ENCODE measurements around the gene PCMT1.

Gene PCMT1

DNA sequence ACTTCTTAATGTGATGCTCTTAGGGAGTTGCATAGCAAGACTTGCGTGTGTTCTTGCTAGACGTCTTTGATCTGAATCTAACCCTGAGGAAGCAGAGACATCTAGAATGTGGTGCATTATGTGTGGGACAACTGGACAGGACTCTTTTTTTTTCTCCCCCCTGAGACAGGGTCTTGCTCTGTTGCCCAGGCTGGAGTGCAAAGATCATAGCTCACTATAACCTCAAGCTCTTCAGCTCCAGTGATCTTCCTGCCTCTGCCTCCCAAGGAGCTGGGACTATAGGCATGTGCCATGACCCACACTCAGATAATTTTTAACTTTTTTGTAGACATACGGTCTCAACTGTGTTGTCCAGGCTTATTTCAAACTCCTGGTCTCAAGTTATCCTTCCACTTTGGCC lies 34.0 kb downstream of the PCMT1 start:
- no peak for DNase-seq (ENCODE audit: low read depth in 1 of 2, low spot score in 1 of 2)
- in situ Hi-C loops (cut with HindIII; ENCODE audit: low pct_unique_long_range_greater_than_20kb, low sequenced_read_pairs) = no loop called here
- no peak for TF ChIP-seq JUND (IDR thresholded peaks at IDR 0.05; ENCODE audit: low read depth)

DNA sequence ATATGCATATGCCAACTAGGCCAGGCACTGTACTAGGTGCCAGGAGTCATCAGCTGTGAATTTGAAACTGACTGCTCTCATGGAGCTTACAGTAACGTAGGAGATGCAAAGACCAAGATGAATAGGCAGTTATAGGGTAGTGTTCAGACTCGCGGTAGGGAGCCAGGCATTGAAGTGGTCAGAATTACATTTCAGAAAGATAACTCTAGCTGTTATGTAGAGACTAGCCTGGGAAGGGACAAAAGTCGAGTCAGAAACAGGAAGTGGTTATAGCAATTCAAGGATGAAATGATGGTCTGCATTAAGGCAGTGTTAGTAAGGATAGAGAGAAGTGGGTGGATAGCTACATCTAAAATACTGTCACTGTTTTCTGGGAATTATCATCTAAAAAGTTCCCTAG lies 56.6 kb downstream of the PCMT1 start:
- in situ Hi-C loops (cut with HindIII; ENCODE audit: low pct_unique_long_range_greater_than_20kb, low sequenced_read_pairs) = no loop called here
- DNase-seq (ENCODE audit: low read depth in 1 of 2, low spot score in 1 of 2) = no peak
- TF ChIP-seq JUND (IDR thresholded peaks at IDR 0.05; ENCODE audit: low read depth) = no peak

DNA sequence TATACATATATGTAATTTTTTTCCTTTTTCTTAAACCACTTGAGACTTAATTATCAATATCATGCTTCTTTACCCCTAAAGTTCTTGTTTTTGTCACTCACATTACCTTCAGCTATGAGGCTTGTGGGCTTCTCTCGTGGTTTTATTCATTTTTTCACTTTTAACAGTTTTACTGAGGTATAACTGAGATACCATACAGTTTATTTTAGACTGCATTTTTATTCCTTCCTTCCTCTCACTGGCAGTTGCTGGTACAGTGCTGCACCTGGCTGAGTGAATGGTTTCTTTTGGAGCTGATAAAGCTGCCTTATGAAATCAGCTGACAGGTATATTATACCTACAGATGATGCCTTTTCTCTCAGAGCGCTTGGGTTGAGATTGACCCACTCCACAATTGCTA lies 60.3 kb downstream of the PCMT1 start:
- DNase-seq (ENCODE audit: low read depth in 1 of 2, low spot score in 1 of 2) = no peak
- in situ Hi-C loops (cut with HindIII; ENCODE audit: low pct_unique_long_range_greater_than_20kb, low sequenced_read_pairs) = no loop called here
- TF ChIP-seq JUND (IDR thresholded peaks at IDR 0.05; ENCODE audit: low read depth) = no peak

DNA sequence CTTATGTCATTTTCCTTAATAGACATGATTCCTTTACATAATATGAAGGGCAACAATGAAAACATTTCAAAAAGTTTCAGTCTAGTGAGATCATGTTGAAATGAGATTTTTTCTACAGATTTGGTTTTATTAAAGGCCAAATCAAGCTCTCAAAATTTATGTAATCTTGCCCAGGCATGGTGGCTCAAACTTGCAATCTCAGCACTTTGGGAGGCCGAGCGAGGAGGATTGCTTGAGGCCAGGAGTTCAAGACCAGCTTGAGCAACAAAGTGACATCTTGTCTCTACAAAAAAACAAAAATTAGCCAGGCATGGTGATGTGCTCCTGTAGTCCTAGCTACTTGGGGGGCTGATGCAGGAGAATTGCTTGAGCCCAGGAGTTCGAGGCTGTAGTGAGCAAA lies 63.8 kb downstream of the PCMT1 start:
- DNase-seq (ENCODE audit: low read depth in 1 of 2, low spot score in 1 of 2) = no peak
- TF ChIP-seq JUND (IDR thresholded peaks at IDR 0.05; ENCODE audit: low read depth) = no peak
- in situ Hi-C loops (cut with HindIII; ENCODE audit: low pct_unique_long_range_greater_than_20kb, low sequenced_read_pairs) = no loop called here

DNA sequence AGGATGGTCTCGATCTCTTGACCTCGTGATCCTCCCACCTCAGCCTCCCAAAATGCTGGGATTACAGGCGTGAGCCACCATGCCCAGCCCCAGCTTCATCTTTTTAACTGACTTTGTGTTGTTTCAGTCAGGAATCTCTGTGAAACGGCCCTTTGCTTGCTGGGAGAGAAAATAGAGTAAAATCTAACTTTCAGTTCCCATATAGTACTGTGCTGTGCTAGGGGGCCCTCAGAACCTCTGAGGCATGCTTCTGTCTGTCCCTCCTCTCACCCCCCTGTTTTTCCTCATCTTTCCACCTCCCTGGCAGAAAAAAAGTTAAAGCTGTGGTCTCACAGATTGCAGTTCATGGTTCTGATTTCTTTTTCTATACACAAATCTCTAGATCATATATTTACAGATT lies 66.2 kb downstream of the PCMT1 start:
- in situ Hi-C loops (cut with HindIII; ENCODE audit: low pct_unique_long_range_greater_than_20kb, low sequenced_read_pairs) = no loop called here

DNA sequence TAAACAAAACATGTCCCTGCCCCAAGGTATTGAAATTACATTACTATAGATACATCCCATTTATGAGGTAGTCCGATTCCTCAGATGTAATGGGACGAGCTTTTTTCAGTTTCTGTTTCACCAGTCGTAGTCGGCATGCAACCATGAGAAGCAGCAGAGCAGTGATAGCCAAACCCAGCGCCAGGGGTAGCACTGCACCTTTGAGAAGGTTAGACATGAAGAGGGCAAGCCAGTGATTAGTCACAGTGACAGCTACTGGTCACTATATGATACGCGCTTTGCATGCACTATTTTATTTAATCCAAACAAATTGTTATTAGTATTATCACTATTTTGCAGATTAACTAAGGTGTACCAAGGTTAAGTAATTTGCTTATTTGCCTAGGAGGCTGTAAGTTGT lies 71.0 kb downstream of the PCMT1 start:
- in situ Hi-C loops (cut with HindIII; ENCODE audit: low pct_unique_long_range_greater_than_20kb, low sequenced_read_pairs) = no loop called here
- TF ChIP-seq JUND (IDR thresholded peaks at IDR 0.05; ENCODE audit: low read depth) = no peak
- no peak for DNase-seq (ENCODE audit: low read depth in 1 of 2, low spot score in 1 of 2)

More for the DNA sequence above, 66.2 kb downstream of the PCMT1 start:
- TF ChIP-seq JUND (IDR thresholded peaks at IDR 0.05; ENCODE audit: low read depth) = no peak
- DNase-seq (ENCODE audit: low read depth in 1 of 2, low spot score in 1 of 2) = no peak

DNA sequence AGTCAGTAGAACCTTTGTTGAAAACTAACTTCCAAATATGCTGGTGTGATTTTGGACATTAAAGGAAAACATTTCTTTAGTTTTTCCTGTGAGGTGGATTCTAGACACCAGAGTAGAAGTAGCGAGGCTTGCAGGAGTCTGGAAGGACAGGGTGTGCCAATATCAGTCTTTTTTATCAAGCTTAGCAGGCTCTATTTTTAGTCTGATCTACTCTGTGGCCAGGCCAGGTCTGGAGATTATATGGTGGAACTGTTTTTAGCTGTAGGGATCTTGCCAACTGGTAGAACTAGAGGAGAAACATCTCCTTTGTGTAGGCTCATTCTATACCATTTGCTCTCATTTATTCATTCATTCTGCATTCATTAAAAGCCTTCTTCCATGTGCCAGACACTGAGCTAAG lies 72.0 kb downstream of the PCMT1 start:
- no peak for TF ChIP-seq JUND (IDR thresholded peaks at IDR 0.05; ENCODE audit: low read depth)
- in situ Hi-C loops (cut with HindIII; ENCODE audit: low pct_unique_long_range_greater_than_20kb, low sequenced_read_pairs) = no loop called here

DNA sequence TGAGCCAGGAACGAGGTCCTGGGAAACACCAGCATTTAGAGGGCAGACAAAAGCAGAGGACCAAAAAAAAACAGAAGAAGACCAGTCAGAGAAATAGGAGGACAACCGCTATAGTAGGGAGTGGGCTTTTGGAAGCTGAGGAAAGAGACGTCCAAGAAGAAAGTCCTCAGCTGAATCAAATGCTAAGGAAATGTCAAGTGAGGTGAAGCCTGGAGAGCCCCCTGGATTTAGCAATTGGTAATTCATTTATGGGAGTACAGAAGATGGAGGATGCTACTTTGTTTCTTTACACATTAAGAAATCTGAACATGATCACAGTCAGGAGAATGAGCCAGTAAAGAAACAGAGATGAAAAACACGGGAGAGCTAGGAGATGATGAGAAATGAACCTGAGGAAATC lies 73.5 kb downstream of the PCMT1 start:
- TF ChIP-seq JUND (IDR thresholded peaks at IDR 0.05; ENCODE audit: low read depth) = no peak
- in situ Hi-C loops (cut with HindIII; ENCODE audit: low pct_unique_long_range_greater_than_20kb, low sequenced_read_pairs) = no loop called here

More for the DNA sequence above, 72.0 kb downstream of the PCMT1 start:
- DNase-seq (ENCODE audit: low read depth in 1 of 2, low spot score in 1 of 2) = no peak

DNA sequence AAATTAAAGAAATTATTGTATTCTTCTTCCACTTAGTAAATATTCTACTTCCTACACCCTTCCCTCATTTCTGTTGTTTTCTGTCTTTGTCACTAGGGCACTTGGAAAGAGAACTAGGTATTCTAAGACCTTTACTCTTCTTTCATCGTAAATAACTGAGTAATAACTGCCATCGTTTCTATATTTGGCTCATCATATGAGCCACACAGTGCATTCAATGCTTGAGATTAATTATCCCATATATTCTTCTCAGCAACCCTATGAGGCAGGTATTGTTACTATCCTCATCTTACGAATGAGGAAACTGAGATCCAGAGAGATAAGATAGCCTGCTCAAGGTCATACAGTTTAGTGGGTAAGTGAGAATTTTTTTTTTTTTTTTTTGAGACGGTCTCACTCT lies 75.8 kb downstream of the PCMT1 start:
- no peak for TF ChIP-seq JUND (IDR thresholded peaks at IDR 0.05; ENCODE audit: low read depth)
- DNase-seq (ENCODE audit: low read depth in 1 of 2, low spot score in 1 of 2) = no peak
- in situ Hi-C loops (cut with HindIII; ENCODE audit: low pct_unique_long_range_greater_than_20kb, low sequenced_read_pairs) = no loop called here

More for the DNA sequence above, 73.5 kb downstream of the PCMT1 start:
- no peak for DNase-seq (ENCODE audit: low read depth in 1 of 2, low spot score in 1 of 2)

DNA sequence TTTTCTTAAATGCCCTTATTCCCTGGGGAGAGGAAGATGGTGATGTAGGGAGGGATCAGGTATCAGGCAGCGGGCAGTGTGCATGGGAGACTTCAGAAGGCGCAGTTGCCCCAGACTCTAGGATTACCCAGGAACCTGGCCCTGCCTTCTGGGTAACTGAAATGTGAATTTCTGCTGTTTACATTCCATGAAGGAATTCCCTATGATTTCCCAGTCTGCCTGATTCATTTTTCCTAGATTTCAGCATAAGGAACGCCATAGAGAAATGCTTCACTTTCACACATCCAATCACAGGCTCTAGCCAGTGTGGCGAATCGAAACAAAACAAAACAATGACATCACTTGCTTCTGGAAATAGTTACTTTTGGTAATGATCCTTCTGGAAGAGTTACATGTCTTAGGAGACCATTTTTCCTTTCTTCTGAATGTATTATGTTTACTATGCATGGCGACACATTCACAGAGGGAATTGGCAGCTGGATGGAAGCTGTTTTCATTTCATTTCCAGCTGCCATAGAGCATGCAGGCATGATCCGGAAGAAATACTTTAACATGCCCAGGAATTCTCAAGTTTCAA lies 81.3 kb downstream of the PCMT1 start:
- in situ Hi-C loops (cut with HindIII; ENCODE audit: low pct_unique_long_range_greater_than_20kb, low sequenced_read_pairs) = no loop called here
- DNase-seq (ENCODE audit: low read depth in 1 of 2, low spot score in 1 of 2) = no peak
- no peak for TF ChIP-seq JUND (IDR thresholded peaks at IDR 0.05; ENCODE audit: low read depth)

DNA sequence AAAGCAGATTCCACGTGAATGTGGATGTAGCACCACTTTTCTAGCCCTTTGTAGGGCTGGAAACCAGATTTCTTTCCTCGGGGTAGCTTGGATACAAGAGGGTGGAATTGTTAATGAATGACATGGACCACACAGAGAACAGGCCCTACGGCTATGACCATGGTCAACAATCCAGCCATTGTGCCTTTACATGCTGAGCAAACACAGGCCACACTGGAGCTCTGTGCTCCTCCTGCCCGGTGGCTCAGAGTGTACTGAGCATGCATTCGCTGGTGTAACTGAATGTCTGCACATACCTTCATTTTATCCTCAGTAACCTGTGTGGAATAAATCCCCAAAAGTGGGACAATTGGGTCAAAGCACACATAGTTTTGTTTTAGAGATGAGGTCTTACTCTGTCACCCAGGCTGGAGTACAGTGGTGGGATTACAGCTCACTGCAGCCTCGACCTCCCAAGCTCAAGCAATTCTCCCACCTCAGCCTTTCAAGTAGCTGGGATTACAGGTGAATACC lies 81.8 kb downstream of the PCMT1 start:
- in situ Hi-C loops (cut with HindIII; ENCODE audit: low pct_unique_long_range_greater_than_20kb, low sequenced_read_pairs) = no loop called here
- TF ChIP-seq JUND (IDR thresholded peaks at IDR 0.05; ENCODE audit: low read depth) = no peak
- DNase-seq (ENCODE audit: low read depth in 1 of 2, low spot score in 1 of 2) = peak in 1 of 2 experiments; percentile 66

DNA sequence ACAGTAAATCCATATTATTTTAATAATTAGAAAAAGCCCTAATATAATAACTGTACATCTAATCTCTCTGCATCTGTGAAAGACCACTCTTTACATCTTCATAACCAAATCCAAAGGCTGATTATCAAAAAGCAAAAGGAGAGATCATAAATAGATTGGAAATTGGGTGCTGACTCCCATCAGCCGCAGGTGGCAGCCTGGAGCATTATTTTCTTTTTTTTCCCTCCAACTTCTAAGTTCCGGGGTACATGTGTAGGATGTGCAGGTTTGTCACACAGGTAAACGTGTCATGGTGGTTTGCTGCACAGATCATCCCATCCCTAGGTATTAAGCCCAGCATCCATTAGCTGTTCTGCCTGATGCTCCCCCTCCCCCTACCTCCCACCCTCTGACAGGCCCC lies 84.1 kb downstream of the PCMT1 start:
- no peak for TF ChIP-seq JUND (IDR thresholded peaks at IDR 0.05; ENCODE audit: low read depth)
- in situ Hi-C loops (cut with HindIII; ENCODE audit: low pct_unique_long_range_greater_than_20kb, low sequenced_read_pairs) = no loop called here
- DNase-seq (ENCODE audit: low read depth in 1 of 2, low spot score in 1 of 2) = no peak

DNA sequence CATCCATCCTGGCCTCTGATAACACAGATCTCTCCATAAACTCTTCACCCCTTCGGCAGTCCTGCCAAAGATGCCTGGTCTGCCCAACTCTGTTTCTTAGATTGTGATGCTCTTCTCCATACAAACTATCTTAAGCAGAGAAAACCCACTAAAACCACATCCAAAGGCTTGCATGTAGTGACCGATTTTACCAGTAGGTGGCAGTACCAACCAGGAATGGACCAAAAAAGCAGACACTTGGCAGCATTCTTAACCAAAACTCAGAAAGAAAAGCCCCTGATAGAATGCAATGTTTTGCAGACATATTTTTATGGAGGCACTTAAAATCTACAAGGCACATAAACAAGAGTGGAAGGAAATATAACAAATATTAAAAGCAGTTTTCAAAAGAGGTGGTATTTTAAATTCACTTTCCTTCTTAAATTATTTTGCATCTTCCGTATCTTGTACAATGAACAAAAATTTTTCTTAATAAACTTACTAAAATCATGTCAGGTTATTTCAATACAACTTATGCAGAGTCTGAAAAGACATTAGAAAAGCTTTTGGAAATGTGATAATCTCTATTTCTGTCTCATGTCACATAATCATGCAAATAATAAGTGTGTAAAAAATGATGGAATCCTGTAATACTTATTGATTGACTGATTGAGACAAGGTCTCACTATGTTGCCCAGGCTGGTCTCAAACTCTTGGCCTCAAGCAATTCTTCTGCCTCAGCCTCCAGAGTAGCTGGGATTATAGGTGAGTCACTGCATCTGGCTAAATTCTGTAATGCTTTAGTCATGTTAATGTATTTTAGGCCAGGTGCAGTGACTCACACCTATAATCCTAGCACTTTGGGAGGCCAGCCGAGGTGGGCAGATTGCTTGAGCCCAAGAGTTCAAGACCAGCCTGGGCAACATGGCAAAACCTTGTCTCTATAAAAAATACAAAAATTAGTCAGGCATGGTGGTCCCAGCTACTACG lies 85.3 kb downstream of the PCMT1 start:
- DNase-seq (ENCODE audit: low read depth in 1 of 2, low spot score in 1 of 2) = peak in 1 of 2 experiments; percentile 58
- in situ Hi-C loops (cut with HindIII; ENCODE audit: low pct_unique_long_range_greater_than_20kb, low sequenced_read_pairs) = no loop called here

More for the DNA sequence above, 85.3 kb downstream of the PCMT1 start:
- no peak for TF ChIP-seq JUND (IDR thresholded peaks at IDR 0.05; ENCODE audit: low read depth)

Data from T47D (cell line).